ENCODE results near the gene RALGAPB.
A peak's percentile ranks its signal among the peaks of the same experiment; 100 is the strongest.
"Not testable (repeated sequence)": the region's sequence is repeated elsewhere in the genome, so short reads cannot be mapped to it uniquely, and the experiment has no call there.

Gene RALGAPB

DNA sequence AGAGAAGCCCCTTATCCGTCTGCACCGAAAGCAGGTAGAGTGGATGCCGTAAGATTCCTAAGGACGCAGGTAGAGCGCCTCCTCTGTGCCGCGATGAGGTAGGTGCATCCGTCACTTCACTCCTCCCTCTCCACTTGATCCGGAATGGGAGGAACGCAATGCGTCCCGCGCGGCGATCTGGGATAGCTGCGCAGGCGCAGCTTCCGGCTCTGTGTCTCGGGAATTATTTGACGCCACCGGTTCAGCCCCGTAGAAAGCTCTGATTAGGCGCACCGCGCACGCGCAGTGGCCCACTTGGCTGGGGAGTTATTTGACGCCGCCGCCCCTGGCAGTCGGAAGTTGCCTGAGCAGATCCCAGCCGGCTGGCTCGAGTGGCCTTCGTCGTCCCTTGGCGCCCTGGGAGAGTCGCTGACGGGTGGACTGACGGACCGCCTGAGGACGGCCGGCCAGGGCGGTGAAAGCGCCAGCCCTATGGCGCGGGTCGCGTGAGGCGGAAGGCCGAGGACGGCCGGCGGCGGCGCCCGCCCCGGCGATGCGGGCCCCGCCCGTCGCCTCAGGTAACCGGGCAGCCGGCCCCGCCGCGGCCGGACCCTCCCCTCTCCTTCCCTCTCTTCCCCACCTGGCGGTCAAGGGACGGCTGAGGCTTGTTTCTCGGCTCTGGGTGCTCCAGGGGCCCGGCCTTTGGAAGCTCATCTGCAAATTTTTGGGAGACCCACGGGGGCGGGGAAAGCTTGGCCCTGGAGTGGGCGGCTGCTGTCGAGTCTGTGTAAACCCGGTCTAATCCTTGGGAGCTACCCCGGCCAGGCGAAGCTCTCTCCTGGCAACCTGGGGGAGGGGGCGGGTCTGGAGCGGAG, at the start of gene RALGAPB:
TSS of gene RALGAPB (plus strand) at position 331 of the 854 bp plus-strand sequence. CDS start 15,590 bp downstream, outside the sequence.
- DNase-seq (ENCODE audit: low read depth, low spot score) = peak; percentile 100

- no peak for DNase-seq (ENCODE audit: low read depth, low spot score)
Measured at GRCh38 chr20:38423541-38423940, 49.1 kb upstream of the RALGAPB start.

DNA sequence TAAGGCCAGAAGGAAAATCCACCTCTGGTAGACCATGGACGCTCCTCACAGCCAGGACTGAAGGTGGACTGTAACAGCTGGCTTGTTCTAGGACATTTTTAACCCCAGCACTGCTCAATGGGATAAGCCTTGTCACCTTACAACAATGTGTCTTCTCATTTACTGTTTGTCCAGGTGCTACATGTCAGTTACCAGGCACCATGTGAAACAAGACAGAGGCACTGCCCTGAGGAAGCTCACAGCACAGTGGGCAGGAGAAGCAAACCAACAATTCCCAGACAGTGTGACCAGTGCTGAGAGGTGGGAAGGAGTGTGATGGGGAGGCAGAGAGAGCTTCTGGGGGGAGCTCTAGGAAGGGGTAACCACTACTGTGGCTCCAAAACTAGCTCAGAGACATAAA, 48.2 kb upstream of the RALGAPB start:
- DNase-seq (ENCODE audit: low read depth, low spot score) = no peak

GRCh38 chr20:38426006-38426897, 46.4 kb upstream of the RALGAPB start:
- DNase-seq (ENCODE audit: low read depth, low spot score) = no peak

- DNase-seq (ENCODE audit: low read depth, low spot score) = no peak
Measured at GRCh38 chr20:38427655-38428023, 45.0 kb upstream of the RALGAPB start.

GRCh38 chr20:38428800-38429199, 43.8 kb upstream of the RALGAPB start:
- no peak for DNase-seq (ENCODE audit: low read depth, low spot score)

DNA sequence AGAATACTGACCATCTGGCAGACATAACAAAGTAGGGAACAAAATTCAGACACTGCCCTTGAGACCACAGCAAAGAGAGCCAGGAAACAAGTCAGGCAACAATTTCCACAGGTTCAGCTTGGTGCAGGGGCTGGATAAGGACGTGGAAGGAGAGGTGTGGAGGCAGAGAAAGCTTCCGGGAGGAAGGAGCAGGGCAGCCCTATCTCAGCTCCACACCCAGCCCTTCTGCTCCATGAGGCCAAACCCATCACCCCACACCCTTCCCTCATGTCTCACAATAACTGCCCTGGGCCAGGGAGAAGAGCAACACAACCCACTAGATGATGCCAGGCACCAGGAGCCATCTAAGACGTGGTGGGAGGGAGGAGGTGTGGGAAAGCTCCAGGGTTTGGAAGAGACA, 43.3 kb upstream of the RALGAPB start:
- DNase-seq (ENCODE audit: low read depth, low spot score) = no peak

DNA sequence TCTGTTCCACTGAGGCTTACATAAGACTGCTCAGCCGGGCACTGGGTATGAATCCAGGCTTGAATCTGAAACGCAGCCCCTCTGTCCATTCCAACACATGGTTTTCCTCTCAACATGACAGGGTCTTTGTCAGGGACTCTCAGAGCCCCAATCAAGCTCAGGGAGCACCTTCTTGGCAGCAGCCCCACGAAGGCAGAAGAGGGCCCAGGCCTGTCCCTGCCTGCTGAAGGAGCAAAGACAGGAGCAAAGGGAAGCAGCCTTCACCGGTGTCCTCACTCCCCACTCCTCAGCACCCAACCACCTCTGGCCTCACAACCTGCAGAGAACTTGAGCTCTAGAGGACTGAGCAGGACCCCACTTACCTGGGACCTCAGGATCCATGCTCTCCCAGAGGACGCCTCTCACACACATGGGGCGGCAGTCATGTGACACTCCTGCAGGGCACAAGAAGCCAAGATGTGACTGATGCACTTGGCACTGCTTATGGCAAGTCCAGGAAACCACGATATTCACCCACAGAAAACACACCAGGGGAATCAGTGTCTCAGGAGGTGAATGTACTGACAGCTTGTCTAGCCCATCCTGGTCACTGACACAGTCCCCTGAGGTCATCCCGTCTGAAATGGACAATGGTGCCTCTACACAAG, 41.8 kb upstream of the RALGAPB start:
- DNase-seq (ENCODE audit: low read depth, low spot score) = no peak

DNA sequence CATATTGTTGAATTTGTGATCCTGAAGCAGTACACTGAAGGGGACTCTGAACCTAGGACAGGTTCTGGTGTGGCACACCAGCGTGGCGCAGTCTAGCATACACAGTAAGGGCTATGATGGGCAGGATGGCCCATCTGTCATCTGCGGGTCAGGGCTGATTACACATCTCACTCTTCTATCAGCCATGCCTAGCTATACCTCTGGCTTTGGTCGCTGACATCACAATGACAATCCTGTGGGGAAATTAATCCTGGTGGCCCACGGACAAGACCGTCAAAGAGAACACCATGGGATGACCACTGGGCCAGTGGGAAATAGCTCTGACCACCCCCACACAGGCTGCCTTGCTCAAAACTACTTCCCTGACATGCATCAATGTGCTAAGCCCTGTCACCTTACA, 40.4 kb upstream of the RALGAPB start:
- DNase-seq (ENCODE audit: low read depth, low spot score) = no peak

DNA sequence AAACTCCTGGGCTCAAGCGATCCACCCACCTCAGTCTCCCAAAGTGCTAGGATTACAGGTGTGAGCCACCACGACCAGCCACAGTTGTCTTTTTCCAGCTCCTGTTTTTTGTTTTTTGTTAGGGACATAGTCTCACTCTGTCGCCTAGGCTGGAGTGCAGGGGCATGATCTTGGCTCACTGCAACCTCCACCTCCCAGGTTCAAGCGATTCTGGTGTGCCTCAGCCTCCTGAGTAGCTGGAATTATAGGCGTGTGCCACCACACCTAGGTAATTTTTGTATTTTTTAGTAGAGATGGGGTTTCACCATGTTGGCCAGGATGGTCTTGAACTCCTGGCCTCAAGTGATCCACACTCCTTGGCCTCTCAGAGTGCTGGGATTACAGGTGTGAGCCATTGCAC, 39.8 kb upstream of the RALGAPB start:
- not testable (repeated sequence) for DNase-seq (ENCODE audit: low read depth, low spot score)

GRCh38 chr20:38433304-38433972, 39.2 kb upstream of the RALGAPB start:
- no peak for DNase-seq (ENCODE audit: low read depth, low spot score)

GRCh38 chr20:38434301-38434741, 38.3 kb upstream of the RALGAPB start:
- peak; percentile 50 for DNase-seq (ENCODE audit: low read depth, low spot score)

DNA sequence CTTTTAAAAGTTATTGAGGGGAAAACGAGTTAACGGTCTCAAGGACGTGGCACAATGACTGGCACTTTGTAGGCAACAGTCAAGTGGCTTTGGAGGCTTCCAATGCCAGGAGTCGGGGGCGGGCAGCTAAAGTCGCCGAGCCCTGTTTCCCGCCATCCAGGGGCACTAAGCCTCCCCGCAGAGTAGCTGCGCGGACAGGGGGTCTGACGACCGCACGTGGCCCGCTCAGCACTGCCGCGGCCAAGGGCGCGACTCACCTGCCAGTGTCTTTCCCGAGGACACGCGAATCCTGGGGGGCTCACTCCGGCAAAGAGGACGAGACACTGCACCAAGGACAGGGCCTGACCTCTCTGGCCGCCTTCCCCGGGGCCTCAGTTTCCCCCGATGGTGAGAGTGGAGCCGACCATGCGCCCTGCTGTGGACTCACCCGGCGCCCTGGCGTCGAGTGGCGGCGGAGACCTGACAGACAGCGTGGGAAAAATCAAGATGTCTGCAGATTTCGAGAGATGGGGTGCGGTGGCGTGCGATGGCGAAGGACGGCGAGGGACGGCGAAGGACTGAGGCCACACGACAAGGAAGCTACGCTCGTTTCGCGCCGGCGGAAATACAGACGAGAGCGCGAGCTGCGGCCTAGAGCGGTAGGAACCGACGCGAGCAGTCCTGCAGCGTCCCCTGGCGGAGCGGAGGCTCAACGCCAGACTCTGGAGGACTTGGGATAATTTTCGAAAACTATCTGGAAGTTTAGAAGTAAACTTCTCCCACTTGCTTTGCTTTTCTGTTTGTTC, 37.7 kb upstream of the RALGAPB start, which contains the start of gene SNHG17:
TSS of gene SNHG17 (minus strand) at position 559 of the 785 bp plus-strand sequence.
- DNase-seq (ENCODE audit: low read depth, low spot score) = peak; percentile 93

DNA sequence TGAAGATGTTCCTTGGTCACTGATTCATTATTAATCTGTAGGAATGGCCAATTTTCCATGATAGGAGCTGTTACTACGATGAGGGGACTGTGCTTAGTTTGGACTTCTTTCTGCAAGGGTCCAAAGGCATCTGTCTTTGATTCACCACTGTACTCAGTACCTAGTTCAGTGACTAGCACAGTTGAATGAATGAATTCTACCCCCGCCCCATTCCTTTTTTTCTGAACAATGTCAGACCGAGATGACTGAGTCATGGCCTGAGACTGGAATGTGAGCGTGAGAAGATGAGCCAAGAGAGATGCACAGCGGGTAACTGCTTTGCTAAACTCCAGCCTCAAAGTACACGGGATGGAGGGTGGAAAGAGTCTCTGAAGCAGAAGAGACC, 37.1 kb upstream of the RALGAPB start:
- DNase-seq (ENCODE audit: low read depth, low spot score) = no peak

DNA sequence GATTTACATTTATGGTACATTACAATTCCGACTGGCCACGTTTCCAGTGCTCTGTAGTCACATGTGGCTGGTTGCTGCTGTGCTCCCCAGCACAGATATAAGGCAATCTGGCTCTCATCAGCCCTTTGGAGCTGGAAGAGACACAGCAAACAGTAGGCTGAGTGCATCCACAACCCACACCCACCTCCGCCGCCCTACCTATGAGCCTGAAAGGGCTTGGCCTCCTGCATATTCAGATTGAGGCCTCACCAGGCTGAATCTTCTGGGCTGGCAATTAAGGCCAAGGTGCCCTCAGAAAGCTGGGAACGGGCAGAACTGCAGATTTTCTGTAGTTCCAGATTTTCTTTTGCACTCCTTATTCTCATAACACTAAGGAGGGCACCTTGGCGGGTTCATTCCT, 34.8 kb upstream of the RALGAPB start:
- DNase-seq (ENCODE audit: low read depth, low spot score) = no peak

DNA sequence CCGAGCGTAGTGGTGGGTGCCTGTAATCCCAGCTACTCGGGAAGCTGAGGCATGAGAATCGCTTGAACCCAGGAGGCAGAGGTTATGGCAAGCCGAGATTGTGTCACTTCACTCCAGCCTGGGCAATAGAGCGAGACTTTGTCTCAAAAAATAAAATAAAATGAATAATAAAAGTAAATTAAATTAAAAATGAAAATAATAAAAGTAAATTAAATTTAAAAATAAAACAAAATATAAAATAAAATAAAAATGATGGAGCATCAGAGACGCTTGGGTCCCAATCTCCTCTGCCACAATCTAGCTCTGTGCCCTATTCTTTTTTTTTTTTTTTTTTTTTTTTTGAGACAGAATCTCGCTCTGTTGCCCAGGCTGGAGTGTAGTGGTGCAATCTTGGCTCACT, 31.5 kb upstream of the RALGAPB start:
- not testable (repeated sequence) for DNase-seq (ENCODE audit: low read depth, low spot score)

DNA sequence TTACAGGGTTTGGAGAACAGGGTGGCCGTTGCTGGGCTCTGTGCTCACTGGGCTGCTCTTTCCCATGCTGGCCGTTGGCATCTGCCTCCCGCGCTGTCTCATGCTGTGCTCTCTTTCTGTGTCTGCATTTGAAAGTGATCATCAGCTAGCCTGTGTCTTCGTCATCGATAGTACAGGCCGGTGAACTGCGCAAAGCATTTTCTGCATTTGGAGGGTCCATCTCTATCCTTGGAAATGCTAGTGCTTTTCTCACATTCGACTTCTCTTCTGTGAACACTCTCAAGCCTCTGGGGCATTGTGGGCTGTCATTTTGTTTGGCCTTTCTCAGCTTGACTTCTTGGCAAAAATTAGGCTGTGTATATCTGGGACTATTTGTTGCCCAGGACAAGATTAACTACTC, 30.7 kb upstream of the RALGAPB start:
- DNase-seq (ENCODE audit: low read depth, low spot score) = no peak

GRCh38 chr20:38445381-38445796, 27.3 kb upstream of the RALGAPB start:
- no peak for DNase-seq (ENCODE audit: low read depth, low spot score)

DNA sequence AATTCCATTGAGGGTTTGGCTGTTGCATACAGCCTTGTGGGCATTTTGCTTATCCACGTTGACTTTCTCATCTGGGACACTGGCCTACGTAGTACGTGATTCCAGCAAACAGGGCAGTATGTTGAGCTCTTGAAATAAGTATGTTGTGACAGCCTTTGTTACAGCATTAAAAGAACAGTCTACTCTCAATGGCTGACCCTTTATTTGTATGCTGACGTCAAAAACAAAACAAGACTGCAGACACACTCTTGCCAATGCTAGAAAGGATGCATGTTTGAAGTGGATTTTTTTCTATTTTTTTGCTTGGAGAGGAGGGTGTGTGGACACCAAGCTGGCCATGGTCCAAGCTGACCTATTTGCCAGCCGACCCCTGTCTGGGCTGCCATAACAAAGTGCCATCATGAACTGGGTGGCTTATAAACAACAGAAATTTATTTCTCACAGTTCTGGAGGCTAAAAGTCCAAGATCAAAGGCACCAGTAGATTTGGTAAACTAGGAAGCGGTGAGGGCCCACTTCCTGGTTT, 26.7 kb upstream of the RALGAPB start:
- no peak for DNase-seq (ENCODE audit: low read depth, low spot score)
